HepG2 (cell line): ENCODE data around the gene HPCAL1. TPM values are rescaled to one million over a fixed set of nuclear protein-coding genes. Genes with fewer than 3 reads are reported as not detected.

Experiments
- GABPB1 ChIP-seq: IDR thresholded peaks from 2 replicates; pipeline ENCODE4 v1.6.1; 2016; ENCODE audit warnings: mild to moderate bottlenecking, missing genetic modification reagents, moderate library complexity, missing compliant biosample characterization
- KDM4B ChIP-seq: sonication (generic); formaldehyde crosslinking; IDR thresholded peaks from 2 replicates; pipeline ENCODE4 v1.4.0; 2020; ENCODE audit warnings: missing genetic modification reagents
- PRDM15 ChIP-seq: sonication (generic); formaldehyde crosslinking; IDR thresholded peaks from 2 replicates; pipeline ENCODE4 v1.4.0; 2020; ENCODE audit warnings: missing genetic modification reagents
- USF2 ChIP-seq, 2 experiments: sonication (generic) in 1 of 2; formaldehyde crosslinking in 1 of 2; IDR thresholded peaks; 2 replicates each; pipeline versions ENCODE4 v1.5.1 to v1.6.1; 2011 to 2020; ENCODE audit warnings: borderline replicate concordance in 1 of 2, low read depth in 1 of 2, low read length in 1 of 2, mild to moderate bottlenecking in 1 of 2, missing genetic modification reagents in 1 of 2, moderate library complexity in 1 of 2
- ZBTB10 ChIP-seq: sonication (generic); formaldehyde crosslinking; IDR thresholded peaks from 2 replicates; pipeline ENCODE4 v1.4.0; 2020; ENCODE audit warnings: missing genetic modification reagents, borderline replicate concordance
- ZBTB4 ChIP-seq: sonication (generic); formaldehyde crosslinking; IDR thresholded peaks from 2 replicates; pipeline ENCODE4 v1.4.0; 2020; ENCODE audit warnings: missing genetic modification reagents, mild to moderate bottlenecking, borderline replicate concordance
- ZMAT5 ChIP-seq: sonication (generic); formaldehyde crosslinking; IDR thresholded peaks from 2 replicates; pipeline ENCODE4 v1.5.0; 2020; ENCODE audit warnings: mild to moderate bottlenecking, low read depth, missing genetic modification reagents, borderline replicate concordance
- ZNF687 ChIP-seq: sonication (generic); formaldehyde crosslinking; IDR thresholded peaks from 2 replicates; pipeline ENCODE4 v1.5.1; 2020; ENCODE audit warnings: mild to moderate bottlenecking, missing genetic modification reagents, moderate library complexity
- ZNF792 ChIP-seq: IDR thresholded peaks from 2 replicates; pipeline ENCODE4 v1.6.1; 2016
- polyA plus RNA-seq, 8 experiments: library from polyadenylated mRNA; depleted of rRNA in 3 of 8; stranded (reverse) in 7 of 8; unstranded in 1 of 8; fragments of >200 nt; fragmentation: Illumina TruSeq in 4 of 8; extraction: Trizol in 4 of 8; gene quantifications; 2 replicates each; pipeline versions ENCODE4 v1.2.1 to v1.2.3, GENCODE V29; 2011 to 2016; ENCODE audit warnings: low read depth in 4 of 8, missing spikeins in 1 of 8, mixed read lengths in 1 of 8; ENCODE audit not compliant: insufficient read depth in 1 of 8
- total RNA-seq, 5 experiments: library from RNA; depleted of rRNA; stranded (reverse); fragments of >200 nt; fragmentation: Illumina TruSeq; extraction: Trizol; gene quantifications; 2 replicates each; pipeline ENCODE4 v1.2.3, GENCODE V29; 2016; ENCODE audit warnings: low read depth in 1 of 5

HPCAL1 gene
- total and polyA plus RNA-seq, 2 of the 13 experiments (the other 11 are each of a cell fraction or from before 2014, with no cell fraction given) = 29.5 to 29.9 TPM

- no peak for TF ChIP-seq ZMAT5 (CRISPR knock-in tag)
- TF ChIP-seq ZBTB10 (CRISPR knock-in tag) = peak; percentile 31; the same call in 1 of the 2 replicates
- TF ChIP-seq GABPB1 (CRISPR knock-in tag) = peak; percentile 75
- peak; percentile 96 for TF ChIP-seq ZBTB4 (CRISPR knock-in tag)
- peak; percentile 95 for TF ChIP-seq PRDM15 (CRISPR knock-in tag)
- peak; percentile 95 for TF ChIP-seq KDM4B (CRISPR knock-in tag)
- TF ChIP-seq USF2 (IDR thresholded peaks at IDR 0.05; ENCODE audit: low read depth, low read length) = no peak
- peak; percentile 48; the same call in 1 of the 2 replicates for TF ChIP-seq USF2 (CRISPR knock-in tag; IDR thresholded peaks at IDR 0.05; ENCODE audit: borderline replicate concordance)
- peak; percentile 93 for TF ChIP-seq ZNF687 (CRISPR knock-in tag)
- TF ChIP-seq ZNF792 = peak; percentile 93
Observed at GRCh38 chr2:10368491-10369231, 66.0 kb downstream of the HPCAL1 start (continued).
